A549 treated with AZD9567 at 1 μM for 4 hours (cell line): ENCODE data around the gene GAB1. TPM values are rescaled to one million over a fixed set of nuclear protein-coding genes. Genes with fewer than 3 reads are reported as not detected.

Experiments used
- total RNA-seq: library from RNA; stranded (reverse); fragments of 200-300 nt; extraction: Qiagen RNA extraction; gene quantifications from 5 replicates; pipeline ENCODE4 v1.2.3, GENCODE V29; 2022; ENCODE audit not compliant: insufficient read depth

The GAB1 gene
- 1.9 to 8.9 TPM (median 2.7 TPM) in 5 replicates for total RNA-seq

DNA sequence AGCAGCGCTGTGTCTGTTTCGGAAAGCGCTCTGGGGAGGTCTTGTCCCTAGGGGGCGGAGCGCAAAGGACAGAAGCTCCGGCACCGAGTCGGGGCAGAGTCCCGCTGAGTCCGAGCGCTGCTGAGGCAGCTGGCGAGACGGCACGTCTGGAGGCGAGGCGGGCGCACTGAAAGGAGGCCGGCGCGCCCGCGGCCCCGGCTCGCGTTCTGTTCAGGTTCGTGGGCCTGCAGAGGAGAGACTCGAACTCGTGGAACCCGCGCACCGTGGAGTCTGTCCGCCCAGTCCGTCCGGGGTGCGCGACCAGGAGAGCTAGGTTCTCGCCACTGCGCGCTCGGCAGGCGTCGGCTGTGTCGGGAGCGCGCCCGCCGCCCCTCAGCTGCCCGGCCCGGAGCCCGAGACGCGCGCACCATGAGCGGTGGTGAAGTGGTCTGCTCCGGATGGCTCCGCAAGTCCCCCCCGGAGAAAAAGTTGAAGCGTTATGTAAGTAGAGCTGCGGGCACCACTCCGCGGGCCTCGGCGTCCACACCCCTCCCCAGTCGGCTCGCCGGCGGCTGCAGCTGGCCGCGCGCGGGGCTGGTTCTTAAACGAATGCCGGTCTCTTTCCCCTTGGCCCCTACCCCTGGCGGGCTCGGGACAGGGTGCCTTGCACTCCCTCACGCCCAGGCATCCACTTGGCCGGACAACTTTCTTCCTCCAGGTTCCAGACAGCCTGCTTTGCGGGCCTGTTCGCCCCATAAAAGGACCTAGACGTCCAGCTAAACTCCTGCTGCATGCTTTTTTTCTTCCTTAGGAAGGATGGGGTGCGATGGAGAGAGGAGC lies at the start of gene GAB1:
Gene GAB1 (plus strand): TSS at position 96 of the 819 bp plus-strand sequence. CDS start 313 bp downstream, at position 409.

DNA sequence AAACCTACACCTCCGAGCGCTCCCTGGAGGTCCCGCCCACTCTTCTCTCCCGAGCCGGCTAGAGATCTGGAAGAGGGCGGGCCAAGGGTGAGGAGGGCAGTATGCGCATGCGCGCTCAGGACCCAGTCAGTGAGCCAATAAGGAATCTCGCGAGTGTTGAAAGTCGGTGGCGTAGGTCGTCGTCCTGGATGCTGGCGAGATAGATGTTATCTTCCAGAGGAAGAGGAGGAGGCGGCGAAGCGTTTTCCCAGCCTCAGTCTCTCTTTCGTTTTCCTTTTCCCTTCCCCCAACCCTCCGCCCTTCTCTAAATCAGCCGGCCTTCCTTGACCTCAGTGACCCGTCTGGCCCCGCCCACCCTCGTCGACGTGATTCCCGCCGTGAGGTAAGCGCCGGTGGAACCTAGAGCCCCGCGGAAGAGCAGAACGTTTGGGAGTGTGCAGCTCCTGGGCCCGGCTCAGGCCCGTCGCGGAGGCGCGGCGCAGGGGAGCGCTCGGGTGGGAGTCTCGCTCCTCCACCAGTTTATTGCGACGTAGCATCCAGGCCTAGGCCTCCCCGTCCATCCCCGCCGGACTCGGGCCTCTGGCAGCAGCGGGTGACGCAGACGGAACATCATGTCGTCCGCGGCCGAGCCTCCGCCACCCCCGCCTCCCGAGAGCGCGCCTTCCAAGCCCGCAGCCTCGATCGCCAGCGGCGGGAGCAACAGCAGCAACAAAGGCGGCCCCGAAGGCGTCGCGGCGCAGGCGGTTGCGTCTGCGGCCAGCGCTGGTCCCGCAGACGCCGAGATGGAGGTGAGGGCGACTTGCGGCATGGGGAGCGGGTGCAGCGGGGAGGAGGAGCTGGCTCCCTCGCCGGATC lies 176.9 kb downstream of the GAB1 start, which contains the start of gene SMARCA5:
Gene SMARCA5 (plus strand): TSS at position 389 of the 855 bp plus-strand sequence. CDS start 223 bp downstream, at position 612.

Other genes starting within 250 kb of the GAB1 start
- 8.8 to 9.5 TPM (median 9.1 TPM) in 5 replicates for gene USP38, start 152.0 kb upstream of the GAB1 start, total RNA-seq
- 19.6 to 22.6 TPM (median 20.7 TPM) in 5 replicates for gene SMARCA5, start 176.8 kb downstream of the GAB1 start, total RNA-seq